HepG2 (cell line): Measurements from ENCODE around the gene PTPRB. TPM values are rescaled to one million over a fixed set of nuclear protein-coding genes. Genes with fewer than 3 reads are reported as not detected.

Experiments
- ATAC-seq: fragments of 200-7000 bp; cut with Tn5 transposase; 3 replicates; pipeline ENCODE4 v1.9.1; 2020; ENCODE audit warnings: mild to moderate bottlenecking, moderate library complexity
- BruUV-seq: library from RNA; stranded (reverse); fragments of 400-500 nt; replicated peaks from 2 replicates; lab custom pipeline; 2021; lab: Mats Ljungman, UMichigan
- CTCF ChIA-PET: fragments of 300-600 bp; formaldehyde crosslinking; extraction: SDS; loops from one replicate; lab custom pipeline; 2021; ENCODE audit warnings: low total read pairs, inconsistent platforms, low intra/inter-chr PET ratio; lab: Yijun Ruan, JAX
- POLR2A ChIA-PET: fragments of 350-600 bp; sonication (Branson Sonifier 250); formaldehyde crosslinking; loops from one replicate; lab custom pipeline; 2020; ENCODE audit warnings: antibody characterized with exemption, inconsistent platforms; lab: Yijun Ruan, JAX
- DNase-seq: peaks from one replicate; pipeline ENCODE4 v3.0.0-alpha.2; 2015; ENCODE audit warnings: low spot score
- FAIRE-seq: peaks from 3 replicates; lab custom pipeline; 2011; peaks lifted over from hg19 to GRCh38; lab: Jason Lieb, UNC
- H2AFZ ChIP-seq: one replicate; pipeline ENCODE4 v1.6.1; 2011; ENCODE audit warnings: low read length, inconsistent platforms
- H3K27ac ChIP-seq: fragments of 300-600 bp; 3 replicates; pipeline ENCODE4 v1.8.0; 2011; ENCODE audit warnings: mixed run types, mild to moderate bottlenecking, mixed read lengths, low read length, inconsistent platforms; ENCODE audit not compliant: insufficient read depth; ENCODE audit errors: extremely low read length
- H3K27me3 ChIP-seq, 2 experiments: fragments of 200-600 bp in 1 of 2; 2 replicates in 1 of 2; 3 replicates in 1 of 2; pipeline versions ENCODE4 v1.6.0 to v1.8.0; 2011; ENCODE audit warnings: low read length in 2 of 2, mild to moderate bottlenecking in 2 of 2, moderate library complexity in 2 of 2, inconsistent platforms in 1 of 2; ENCODE audit not compliant: insufficient read depth in 2 of 2, control insufficient read depth in 1 of 2
- H3K36me3 ChIP-seq, 2 experiments: fragments of 200-600 bp in 1 of 2; replicated peaks in 1 of 2; 2 replicates in 1 of 2; 3 replicates in 1 of 2; pipeline versions ENCODE4 v1.5.1 to v1.8.0; 2011; ENCODE audit warnings: low read length in 2 of 2, inconsistent platforms in 1 of 2; ENCODE audit not compliant: insufficient read depth in 2 of 2, control insufficient read depth in 1 of 2
- H3K4me1 ChIP-seq: 2 replicates; pipeline ENCODE4 v1.5.1; 2012; ENCODE audit warnings: low read length, inconsistent platforms; ENCODE audit not compliant: insufficient read depth
- H3K4me2 ChIP-seq: 2 replicates; pipeline ENCODE4 v1.6.0; 2011; ENCODE audit warnings: low read depth, low read length, inconsistent platforms
- H3K4me3 ChIP-seq, 3 experiments: fragments of 200-600 bp in 1 of 3; sonication (generic), shearing (Covaris generic) in 1 of 3; replicated peaks in 1 of 3; 2 replicates each; pipeline ENCODE4 v1.5.1; 2011 to 2016; ENCODE audit warnings: low read length in 3 of 3, inconsistent platforms in 2 of 3, low read depth in 2 of 3, mild to moderate bottlenecking in 2 of 3, control low read depth in 1 of 3, mixed read lengths in 1 of 3; ENCODE audit not compliant: insufficient read depth in 1 of 3
- H3K79me2 ChIP-seq: one replicate; pipeline ENCODE4 v1.6.1; 2011; ENCODE audit warnings: low read length, inconsistent platforms; ENCODE audit not compliant: insufficient read depth
- H3K9ac ChIP-seq: 2 replicates; pipeline ENCODE4 v1.6.0; 2011; ENCODE audit warnings: mild to moderate bottlenecking, low read depth, low read length, inconsistent platforms; ENCODE audit not compliant: insufficient read depth
- H3K9me3 ChIP-seq: 2 replicates; pipeline ENCODE4 v1.5.1; 2012; ENCODE audit warnings: mild to moderate bottlenecking, low read length
- H4K20me1 ChIP-seq: 2 replicates; pipeline ENCODE4 v1.6.0; 2011; ENCODE audit warnings: inconsistent platforms, mild to moderate bottlenecking, low read length, moderate library complexity; ENCODE audit not compliant: insufficient read depth
- KDM3A ChIP-seq: IDR thresholded peaks from 2 replicates; pipeline ENCODE4 v1.6.1; 2018; ENCODE audit warnings: low read depth, missing compliant biosample characterization
- KLF9 ChIP-seq: IDR thresholded peaks from 2 replicates; pipeline ENCODE4 v1.6.1; 2016; ENCODE audit warnings: low read depth
- TGIF2 ChIP-seq: IDR thresholded peaks from 2 replicates; pipeline ENCODE4 v1.6.1; 2016; ENCODE audit warnings: control low read depth, missing compliant biosample characterization
- ZBTB4 ChIP-seq: sonication (generic); formaldehyde crosslinking; IDR thresholded peaks from 2 replicates; pipeline ENCODE4 v1.4.0; 2020; ENCODE audit warnings: missing genetic modification reagents, mild to moderate bottlenecking, borderline replicate concordance
- ZFP62 ChIP-seq: sonication (generic); formaldehyde crosslinking; IDR thresholded peaks from 2 replicates; pipeline ENCODE4 v1.4.0; 2020; ENCODE audit warnings: missing genetic modification reagents
- ZMYM4 ChIP-seq: sonication (generic); formaldehyde crosslinking; IDR thresholded peaks from 2 replicates; pipeline ENCODE4 v1.8.1; 2023; ENCODE audit warnings: mild to moderate bottlenecking, missing genetic modification reagents
- ZNF383 ChIP-seq: sonication (generic); formaldehyde crosslinking; IDR thresholded peaks from 2 replicates; pipeline ENCODE4 v1.4.0; 2020; ENCODE audit warnings: missing genetic modification reagents, mild to moderate bottlenecking, borderline replicate concordance
- ZNF484 ChIP-seq: sonication (generic); formaldehyde crosslinking; IDR thresholded peaks from 2 replicates; pipeline ENCODE4 v1.5.1; 2020; ENCODE audit warnings: mild to moderate bottlenecking, low read depth, missing genetic modification reagents, borderline replicate concordance
- ZNF775 ChIP-seq: sonication (generic); formaldehyde crosslinking; IDR thresholded peaks from 2 replicates; pipeline ENCODE4 v1.4.0; 2020; ENCODE audit warnings: missing genetic modification reagents, mild to moderate bottlenecking, moderate library complexity, borderline replicate concordance
- WGBS: methylation state at CpG from one replicate; pipeline ENCODE4 v1.1.6; 2017; ENCODE audit warnings: low lambda C conversion rate; 5-methylcytosine and 5-hydroxymethylcytosine counted together
- in situ Hi-C: cut with HindIII; loops from 2 replicates; pipeline ENCODE4 v1.10.0; 2017; ENCODE audit warnings: low pct_unique_long_range_greater_than_20kb; ENCODE audit not compliant: extremely low pct_ligation_motif_present
- intact Hi-C: fragments of 100-400 bp; cut with micrococcal nuclease; formaldehyde crosslinking; loops from one replicate; pipeline ENCODE4 v1.10.0; 2022; ENCODE audit not compliant: unreplicated experiment
- polyA plus RNA-seq, 8 experiments: library from polyadenylated mRNA; depleted of rRNA in 3 of 8; stranded (reverse) in 7 of 8; unstranded in 1 of 8; fragments of >200 nt; fragmentation: Illumina TruSeq in 4 of 8; extraction: Trizol in 4 of 8; gene quantifications; 2 replicates each; pipeline versions ENCODE4 v1.2.1 to v1.2.3, GENCODE V29; 2011 to 2016; ENCODE audit warnings: low read depth in 4 of 8, missing spikeins in 1 of 8, mixed read lengths in 1 of 8; ENCODE audit not compliant: insufficient read depth in 1 of 8
- total RNA-seq, 5 experiments: library from RNA; depleted of rRNA; stranded (reverse); fragments of >200 nt; fragmentation: Illumina TruSeq; extraction: Trizol; gene quantifications; 2 replicates each; pipeline ENCODE4 v1.2.3, GENCODE V29; 2016; ENCODE audit warnings: low read depth in 1 of 5

Gene PTPRB
- total and polyA plus RNA-seq, 2 of the 13 experiments (the other 11 are each of a cell fraction or from before 2014, with no cell fraction given), result 0.02 to 0.07 TPM

GRCh38 chr12:70643939-70644338, 6.7 kb upstream of the PTPRB start:
- Histone ChIP-seq H3K4me2 (no peak overlapping the region), H3K9ac (no peak overlapping the region), H2AFZ (no peak overlapping the region), H3K4me1 (peaks cover 10% of the 10 kb centered on the region; the same call in 1 of the 2 replicates), H3K27ac (no peak overlapping the region), H3K27me3 (no peaks in the 10 kb centered on the region; a peak in 2 of 5 replicates), H3K9me3 (no peaks in the 10 kb centered on the region), H3K4me3 (no peak overlapping the region), H3K79me2 (no peaks in the 10 kb centered on the region), H4K20me1 (no peaks in the 10 kb centered on the region), H3K36me3 (no peaks in the 10 kb centered on the region)
- POLR2A ChIA-PET, result no interaction called here
- CTCF ChIA-PET, result no interaction called here
- BruUV-seq, result no TSS peak
- WGBS, result 16% methylated on average over 3 of the region's 3 CpGs
- intact Hi-C loops (no loop called here), in situ Hi-C loops (no loop called here)
- ATAC-seq, result no peak
- no peak for TF ChIP-seq KDM3A (CRISPR knock-in tag)
- no peak for TF ChIP-seq ZBTB4 (CRISPR knock-in tag)
- TF ChIP-seq ZNF775 (CRISPR knock-in tag), result no peak
- no peak for TF ChIP-seq ZFP62 (CRISPR knock-in tag)
- TF ChIP-seq TGIF2 (CRISPR knock-in tag), result no peak
- TF ChIP-seq ZNF484, result no peak
- TF ChIP-seq ZMYM4, result no peak
- no peak for TF ChIP-seq ZNF383 (CRISPR knock-in tag)
- TF ChIP-seq KLF9 (CRISPR knock-in tag), result no peak
- FAIRE-seq, result no peak
- no peak for DNase-seq
